Neural cell (in vitro differentiated cells): ENCODE results near the gene PRKAB2. TPM values are rescaled to one million over a fixed set of nuclear protein-coding genes. Genes with fewer than 3 reads are reported as not detected.

Experiments
- H2AFZ ChIP-seq: fragments of 200-600, 300-800 bp; sonication (generic), shearing (Covaris generic); 2 replicates; pipeline ENCODE4 v1.6.0; 2014; ENCODE audit warnings: low read depth, mild to moderate bottlenecking, antibody characterized with exemption, low read length, moderate library complexity
- H3F3A ChIP-seq: fragments of 200-600 bp; shearing (Covaris generic); 2 replicates; pipeline ENCODE4 v1.6.1; 2016; ENCODE audit warnings: mild to moderate bottlenecking, moderate library complexity, mixed read lengths, antibody characterized with exemption, low read length; ENCODE audit not compliant: insufficient read depth, poor library complexity, severe bottlenecking
- H3K27ac ChIP-seq: fragments of 200-600, 300-800 bp; sonication (generic), shearing (Covaris generic); 2 replicates; pipeline ENCODE4 v1.5.1; 2014; ENCODE audit warnings: mild to moderate bottlenecking, low read length, moderate library complexity
- H3K27me3 ChIP-seq: fragments of 300-800, 200-600 bp; sonication (generic), shearing (Covaris generic); 2 replicates; pipeline ENCODE4 v1.6.0; 2014; ENCODE audit warnings: mild to moderate bottlenecking, low read depth, low read length, moderate library complexity; ENCODE audit not compliant: insufficient read depth
- H3K36me3 ChIP-seq: fragments of 300-800, 200-600 bp; sonication (generic), shearing (Covaris generic); 2 replicates; pipeline ENCODE4 v1.5.1; 2014; ENCODE audit warnings: mild to moderate bottlenecking, antibody characterized with exemption, low read length, moderate library complexity; ENCODE audit not compliant: insufficient read depth
- H3K4me2 ChIP-seq: fragments of 300-800, 200-600 bp; sonication (generic), shearing (Covaris generic); 2 replicates; pipeline ENCODE4 v1.6.0; 2014; ENCODE audit warnings: mild to moderate bottlenecking, low read length
- H3K4me3 ChIP-seq: fragments of 300-800, 200-600 bp; sonication (generic), shearing (Covaris generic); 2 replicates; pipeline ENCODE4 v1.5.1; 2014; ENCODE audit warnings: mild to moderate bottlenecking, low read length, moderate library complexity
- H3K79me2 ChIP-seq: fragments of 200-600 bp; shearing (Covaris generic); replicated peaks from 2 replicates; pipeline ENCODE4 v1.6.0; 2014; ENCODE audit warnings: mild to moderate bottlenecking, low read length, moderate library complexity; ENCODE audit not compliant: insufficient read depth
- H3K9ac ChIP-seq: fragments of 300-800, 200-600 bp; sonication (generic), shearing (Covaris generic); 2 replicates; pipeline ENCODE4 v1.6.1; 2016; ENCODE audit warnings: mild to moderate bottlenecking, low read length, mixed read lengths
- H3K9me2 ChIP-seq: fragments of 200-600 bp; shearing (Covaris generic); 2 replicates; pipeline ENCODE4 v1.6.1; 2016; ENCODE audit warnings: mild to moderate bottlenecking, low read length, mixed read lengths; ENCODE audit not compliant: insufficient read depth
- H3K9me3 ChIP-seq: fragments of 200-600, 300-800 bp; sonication (generic), shearing (Covaris generic); 2 replicates; pipeline ENCODE4 v1.6.1; 2016; ENCODE audit warnings: mild to moderate bottlenecking, mixed run types, low read length, moderate library complexity, mixed read lengths
- H4K20me1 ChIP-seq: fragments of 200-600 bp; shearing (Covaris generic); 2 replicates; pipeline ENCODE4 v1.6.1; 2016; ENCODE audit warnings: mild to moderate bottlenecking, mixed run types; ENCODE audit not compliant: insufficient read depth
- CTCF ChIP-seq: fragments of 450-650 bp; IDR thresholded peaks from 2 replicates; pipeline ENCODE4 v1.5.1; 2014; ENCODE audit warnings: antibody characterized with exemption, mild to moderate bottlenecking, moderate library complexity; ENCODE audit not compliant: poor library complexity, severe bottlenecking
- EP300 ChIP-seq: fragments of 450-650 bp; conservative IDR thresholded peaks from 2 replicates; pipeline ENCODE4 v1.6.1; 2014; ENCODE audit warnings: antibody characterized with exemption, mild to moderate bottlenecking, moderate library complexity; ENCODE audit not compliant: poor library complexity, severe bottlenecking
- EZH2 ChIP-seq: fragments of 200-600, 300-800 bp; shearing (Covaris generic), sonication (generic); IDR thresholded peaks from 2 replicates; pipeline ENCODE4 v1.6.1; 2014; ENCODE audit warnings: antibody characterized with exemption, low read length, borderline replicate concordance, mild to moderate bottlenecking; ENCODE audit not compliant: insufficient read depth, poor library complexity, severe bottlenecking
- MXI1 ChIP-seq: fragments of 450-650 bp; conservative IDR thresholded peaks from 2 replicates; pipeline ENCODE4 v1.6.1; 2014; ENCODE audit warnings: antibody characterized with exemption, mild to moderate bottlenecking; ENCODE audit not compliant: poor library complexity, severe bottlenecking
- POLR2AphosphoS5 ChIP-seq: IDR thresholded peaks from 2 replicates; pipeline ENCODE4 v1.6.1; 2012
- RAD21 ChIP-seq: fragments of 450-650 bp; conservative IDR thresholded peaks from 2 replicates; pipeline ENCODE4 v1.6.1; 2014; ENCODE audit warnings: antibody characterized with exemption, mild to moderate bottlenecking, moderate library complexity
- SMC3 ChIP-seq: fragments of 450-650 bp; conservative IDR thresholded peaks from 2 replicates; pipeline ENCODE4 v1.6.1; 2014; ENCODE audit warnings: antibody characterized with exemption, mild to moderate bottlenecking, moderate library complexity; ENCODE audit not compliant: poor library complexity
- TAF1 ChIP-seq: IDR thresholded peaks from 2 replicates; pipeline ENCODE4 v1.6.1; 2012; ENCODE audit warnings: low read depth
- polyA plus RNA-seq: library from polyadenylated mRNA; depleted of rRNA; stranded (reverse); fragments of >200 nt; gene quantifications from 2 replicates; pipeline ENCODE4 v1.2.3, GENCODE V29; 2014
- TF ChIP-seq, protein P1 (sequence below): IDR thresholded peaks from 2 replicates; pipeline ENCODE4 v1.6.1; 2012; ENCODE audit warnings: borderline replicate concordance

PRKAB2 gene
- polyA plus RNA-seq, 1 donor from 2014 or later = 39.9 TPM

DNA sequence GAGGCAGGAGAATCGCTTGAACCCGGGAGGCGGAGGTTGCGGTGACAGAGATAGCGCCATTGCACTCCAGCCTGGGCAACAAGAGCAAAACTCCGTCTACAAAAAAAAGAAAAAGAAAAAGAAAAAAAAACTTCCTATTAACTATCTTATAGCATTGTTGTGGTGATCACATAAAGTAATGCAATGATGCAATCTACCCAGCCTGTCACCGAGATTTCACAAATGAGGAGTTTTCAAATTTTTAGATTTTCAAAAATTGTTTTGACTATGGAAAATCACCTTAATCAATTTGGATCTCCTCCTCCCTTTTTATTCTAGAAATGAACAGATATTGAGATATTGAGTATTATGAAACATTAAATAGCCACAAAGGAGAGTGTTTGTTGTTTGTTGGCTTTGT is 44.9 kb upstream of the PRKAB2 start:
- H3K9ac ChIP-seq = no peak overlapping the region
- H3F3A ChIP-seq = no peaks in the 10 kb centered on the region
- H3K27ac ChIP-seq = no peak overlapping the region
- no peak overlapping the region for H2AFZ ChIP-seq
- H3K27me3 ChIP-seq = no peaks in the 10 kb centered on the region
- H4K20me1 ChIP-seq = no peaks in the 10 kb centered on the region
- no peak overlapping the region for H3K4me3 ChIP-seq
- H3K4me2 ChIP-seq = no peak overlapping the region
- H3K9me2 ChIP-seq = no peaks in the 10 kb centered on the region
- H3K79me2 ChIP-seq = no peaks in the 10 kb centered on the region
- no peaks in the 10 kb centered on the region for H3K9me3 ChIP-seq
- no peaks in the 10 kb centered on the region for H3K36me3 ChIP-seq
- TF ChIP-seq RAD21 = no peak
- TF ChIP-seq CTCF = no peak
- TF ChIP-seq, protein P1, sequence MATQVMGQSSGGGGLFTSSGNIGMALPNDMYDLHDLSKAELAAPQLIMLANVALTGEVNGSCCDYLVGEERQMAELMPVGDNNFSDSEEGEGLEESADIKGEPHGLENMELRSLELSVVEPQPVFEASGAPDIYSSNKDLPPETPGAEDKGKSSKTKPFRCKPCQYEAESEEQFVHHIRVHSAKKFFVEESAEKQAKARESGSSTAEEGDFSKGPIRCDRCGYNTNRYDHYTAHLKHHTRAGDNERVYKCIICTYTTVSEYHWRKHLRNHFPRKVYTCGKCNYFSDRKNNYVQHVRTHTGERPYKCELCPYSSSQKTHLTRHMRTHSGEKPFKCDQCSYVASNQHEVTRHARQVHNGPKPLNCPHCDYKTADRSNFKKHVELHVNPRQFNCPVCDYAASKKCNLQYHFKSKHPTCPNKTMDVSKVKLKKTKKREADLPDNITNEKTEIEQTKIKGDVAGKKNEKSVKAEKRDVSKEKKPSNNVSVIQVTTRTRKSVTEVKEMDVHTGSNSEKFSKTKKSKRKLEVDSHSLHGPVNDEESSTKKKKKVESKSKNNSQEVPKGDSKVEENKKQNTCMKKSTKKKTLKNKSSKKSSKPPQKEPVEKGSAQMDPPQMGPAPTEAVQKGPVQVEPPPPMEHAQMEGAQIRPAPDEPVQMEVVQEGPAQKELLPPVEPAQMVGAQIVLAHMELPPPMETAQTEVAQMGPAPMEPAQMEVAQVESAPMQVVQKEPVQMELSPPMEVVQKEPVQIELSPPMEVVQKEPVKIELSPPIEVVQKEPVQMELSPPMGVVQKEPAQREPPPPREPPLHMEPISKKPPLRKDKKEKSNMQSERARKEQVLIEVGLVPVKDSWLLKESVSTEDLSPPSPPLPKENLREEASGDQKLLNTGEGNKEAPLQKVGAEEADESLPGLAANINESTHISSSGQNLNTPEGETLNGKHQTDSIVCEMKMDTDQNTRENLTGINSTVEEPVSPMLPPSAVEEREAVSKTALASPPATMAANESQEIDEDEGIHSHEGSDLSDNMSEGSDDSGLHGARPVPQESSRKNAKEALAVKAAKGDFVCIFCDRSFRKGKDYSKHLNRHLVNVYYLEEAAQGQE = no peak
- no peak for TF ChIP-seq TAF1
- TF ChIP-seq SMC3 = no peak
- TF ChIP-seq EZH2 = no peak
- TF ChIP-seq EP300 = no peak
- no peak for TF ChIP-seq POLR2AphosphoS5
- TF ChIP-seq MXI1 = no peak

- Histone ChIP-seq H3K36me3 (no peaks in the 10 kb centered on the region), H3K9ac (no peak overlapping the region), H2AFZ (no peak overlapping the region), H3K4me2 (no peak overlapping the region), H3K9me2 (no peaks in the 10 kb centered on the region), H3K27me3 (no peaks in the 10 kb centered on the region), H3F3A (no peaks in the 10 kb centered on the region), H3K9me3 (no peaks in the 10 kb centered on the region), H3K79me2 (no peaks in the 10 kb centered on the region), H4K20me1 (no peaks in the 10 kb centered on the region), H3K4me3 (no peak overlapping the region), H3K27ac (no peak overlapping the region)
- TF ChIP-seq EZH2 (no peak), MXI1 (no peak), POLR2AphosphoS5 (no peak), EP300 (no peak), CTCF (no peak), TAF1 (no peak), SMC3 (no peak), RAD21 (no peak)
- TF ChIP-seq, protein P1 = no peak
Observed at GRCh38 chr1:147216124-147216523, 43.9 kb upstream of the PRKAB2 start.
